Trophoblast cell (in vitro differentiated cells and primary cell): ENCODE measurements around the gene KIF26A.
A peak's percentile ranks its signal among the peaks of the same experiment; 100 is the strongest.

ENCODE experiments used
- DNase-seq, 2 donors: peaks; one replicate each; pipeline ENCODE4 v3.0.0-alpha.2; 2016
- H2AFZ ChIP-seq: 2 replicates; pipeline ENCODE4 v1.6.1; 2013; ENCODE audit warnings: low read length, moderate library complexity, mild to moderate bottlenecking; ENCODE audit not compliant: insufficient read depth, poor library complexity
- H2AK5ac ChIP-seq: 2 replicates; pipeline ENCODE4 v1.6.1; 2013; ENCODE audit warnings: mild to moderate bottlenecking, low read length
- H2BK120ac ChIP-seq: 2 replicates; pipeline ENCODE4 v1.6.1; 2013; ENCODE audit warnings: low read length, mild to moderate bottlenecking, moderate library complexity; ENCODE audit not compliant: insufficient read depth, poor library complexity
- H2BK12ac ChIP-seq: 2 replicates; pipeline ENCODE4 v1.6.1; 2013; ENCODE audit warnings: mild to moderate bottlenecking, low read length, moderate library complexity
- H2BK5ac ChIP-seq: 2 replicates; pipeline ENCODE4 v1.6.1; 2013; ENCODE audit warnings: low read length, low read depth, moderate library complexity, mild to moderate bottlenecking; ENCODE audit not compliant: poor library complexity
- H3K14ac ChIP-seq: 2 replicates; pipeline ENCODE4 v1.6.1; 2013; ENCODE audit warnings: mild to moderate bottlenecking, low read length
- H3K18ac ChIP-seq: 2 replicates; pipeline ENCODE4 v1.6.1; 2013; ENCODE audit warnings: mild to moderate bottlenecking, low read length
- H3K23ac ChIP-seq: 2 replicates; pipeline ENCODE4 v1.6.1; 2013; ENCODE audit warnings: low read length
- H3K27ac ChIP-seq: 2 replicates; pipeline ENCODE4 v1.5.1; 2013; ENCODE audit warnings: low read depth, mild to moderate bottlenecking, inconsistent platforms, low read length, moderate library complexity
- H3K27me3 ChIP-seq: 2 replicates; pipeline ENCODE4 v1.6.1; 2013; ENCODE audit warnings: inconsistent platforms, mild to moderate bottlenecking, low read length, moderate library complexity; ENCODE audit not compliant: insufficient read depth
- H3K36me3 ChIP-seq, 2 experiments: 1 replicate in 1 of 2; 2 replicates in 1 of 2; pipeline ENCODE4 v1.6.1; 2013; ENCODE audit warnings: low read length in 2 of 2, mild to moderate bottlenecking in 2 of 2, moderate library complexity in 1 of 2; ENCODE audit not compliant: insufficient read depth in 2 of 2, control insufficient read depth in 1 of 2
- H3K4ac ChIP-seq: 2 replicates; pipeline ENCODE4 v1.6.1; 2013; ENCODE audit warnings: low read depth, mild to moderate bottlenecking, low read length, moderate library complexity
- H3K4me1 ChIP-seq, 2 experiments: 1 replicate in 1 of 2; 2 replicates in 1 of 2; pipeline ENCODE4 v1.6.1; 2013; ENCODE audit warnings: low read length in 2 of 2, mild to moderate bottlenecking in 2 of 2, moderate library complexity in 1 of 2; ENCODE audit not compliant: insufficient read depth in 2 of 2, control insufficient read depth in 1 of 2
- H3K4me2 ChIP-seq: 2 replicates; pipeline ENCODE4 v1.6.1; 2013; ENCODE audit warnings: inconsistent platforms, mild to moderate bottlenecking, low read length, moderate library complexity
- H3K4me3 ChIP-seq: 2 replicates; pipeline ENCODE4 v1.5.1; 2013; ENCODE audit warnings: mild to moderate bottlenecking, low read depth, low read length, inconsistent platforms
- H3K79me1 ChIP-seq: one replicate; pipeline ENCODE4 v1.6.1; 2013; ENCODE audit warnings: low read length
- H3K79me2 ChIP-seq: 2 replicates; pipeline ENCODE4 v1.6.1; 2013; ENCODE audit warnings: low read length, mild to moderate bottlenecking; ENCODE audit not compliant: control insufficient read depth, insufficient read depth, poor library complexity
- H3K9ac ChIP-seq: 2 replicates; pipeline ENCODE4 v1.6.1; 2013; ENCODE audit warnings: mild to moderate bottlenecking, low read length
- H3K9me3 ChIP-seq: 2 replicates; pipeline ENCODE4 v1.6.1; 2013; ENCODE audit warnings: low read depth, mild to moderate bottlenecking, control low read depth, inconsistent platforms, low read length; ENCODE audit not compliant: insufficient read depth
- H4K12ac ChIP-seq: 2 replicates; pipeline ENCODE4 v1.6.1; 2013; ENCODE audit warnings: low read depth, mild to moderate bottlenecking, low read length, moderate library complexity
- H4K8ac ChIP-seq: 2 replicates; pipeline ENCODE4 v1.6.1; 2013; ENCODE audit warnings: low read depth, mild to moderate bottlenecking, low read length, moderate library complexity
- H4K91ac ChIP-seq: one replicate; pipeline ENCODE4 v1.6.1; 2013; ENCODE audit warnings: low read depth, mild to moderate bottlenecking, low read length, moderate library complexity
- WGBS: extraction: QIAGEN DNeasy Blood & Tissue Kit; methylation state at CpG from one replicate; pipeline ENCODE4 v1.1.7; 2013; ENCODE audit warnings: missing lambda C conversion rate; ENCODE audit not compliant: insufficient read length, insufficient coverage; ENCODE audit errors: extremely low coverage; 5-methylcytosine and 5-hydroxymethylcytosine counted together

KIF26A gene

GRCh38 chr14:104171029-104171697 lies 32.8 kb downstream of the KIF26A start:
- Histone ChIP-seq H3K4me1 (peaks cover 14 to 16% of the 10 kb centered on the region in 2 experiments), H3K36me3 (peaks cover 0 to 3% of the 10 kb centered on the region in 2 experiments)
- WGBS: no CpG with 5 or more reads among the region's 28 CpGs

GRCh38 chr14:104171895-104172294 lies 33.5 kb downstream of the KIF26A start:
- no CpG with 5 or more reads among the region's 33 CpGs for WGBS
- no peak overlapping the region for H3K4ac ChIP-seq
- H3K27me3 ChIP-seq: no peaks in the 10 kb centered on the region
- H3K9ac ChIP-seq: no peak overlapping the region
- H3K4me3 ChIP-seq: no peak overlapping the region
- no peak overlapping the region for H4K8ac ChIP-seq
- no peak overlapping the region for H3K18ac ChIP-seq
- DNase-seq: peak in 1 of 2 donors; percentile 15
- no peak overlapping the region for H3K27ac ChIP-seq
- peaks cover 2% of the 10 kb centered on the region for H3K9me3 ChIP-seq
- H3K79me2 ChIP-seq: no peaks in the 10 kb centered on the region
- H2BK5ac ChIP-seq: no peak overlapping the region
- no peak overlapping the region for H3K23ac ChIP-seq
- no peak overlapping the region for H2BK12ac ChIP-seq
- H3K36me3 ChIP-seq: peaks cover 0 to 4% of the 10 kb centered on the region in 2 experiments
- H3K4me2 ChIP-seq: no peak overlapping the region
- peaks cover 14 to 16% of the 10 kb centered on the region in 2 experiments for H3K4me1 ChIP-seq
- H4K91ac ChIP-seq: peak overlapping the region; percentile 17
- H3K79me1 ChIP-seq: peaks cover 6% of the 10 kb centered on the region
- no peak overlapping the region for H3K14ac ChIP-seq
- no peak overlapping the region for H2AK5ac ChIP-seq
- no peak overlapping the region for H2AFZ ChIP-seq
- no peak overlapping the region for H2BK120ac ChIP-seq
- H4K12ac ChIP-seq: no peak overlapping the region

More at GRCh38 chr14:104171029-104171697, 32.8 kb downstream of the KIF26A start:
- peaks cover 6% of the 10 kb centered on the region for H3K79me1 ChIP-seq
- H3K4me3 ChIP-seq: no peak overlapping the region
- H3K9me3 ChIP-seq: peaks cover 2% of the 10 kb centered on the region
- no peak overlapping the region for H2BK120ac ChIP-seq
- no peaks in the 10 kb centered on the region for H3K27me3 ChIP-seq
- peak overlapping the region; percentile 23 for H2AK5ac ChIP-seq
- no peak overlapping the region for H3K4ac ChIP-seq
- peak overlapping the region; percentile 6 for H4K12ac ChIP-seq
- H2BK5ac ChIP-seq: no peak overlapping the region
- H3K14ac ChIP-seq: peak overlapping the region; percentile 26
- H2BK12ac ChIP-seq: no peak overlapping the region
- peak; percentile 65 to 67 for DNase-seq
- H3K23ac ChIP-seq: no peak overlapping the region
- H4K8ac ChIP-seq: no peak overlapping the region
- H3K4me2 ChIP-seq: peak overlapping the region; percentile 43
- peak overlapping the region; percentile 42 for H3K18ac ChIP-seq
- no peak overlapping the region for H3K9ac ChIP-seq
- no peak overlapping the region for H3K27ac ChIP-seq
- peak overlapping the region; percentile 25 for H4K91ac ChIP-seq
- H3K79me2 ChIP-seq: no peaks in the 10 kb centered on the region
- H2AFZ ChIP-seq: no peak overlapping the region

GRCh38 chr14:104172349-104172748 lies 34.0 kb downstream of the KIF26A start:
- Histone ChIP-seq H3K27ac (no peak overlapping the region), H3K36me3 (peaks cover 0 to 5% of the 10 kb centered on the region in 2 experiments), H3K9ac (no peak overlapping the region), H3K27me3 (no peaks in the 10 kb centered on the region), H4K91ac (no peak overlapping the region), H2AFZ (no peak overlapping the region), H3K14ac (no peak overlapping the region), H3K23ac (no peak overlapping the region), H3K9me3 (peaks cover 3% of the 10 kb centered on the region), H2BK120ac (no peak overlapping the region), H2BK5ac (no peak overlapping the region), H3K4me2 (no peak overlapping the region), H2BK12ac (no peak overlapping the region), H3K18ac (no peak overlapping the region), H4K12ac (no peak overlapping the region), H3K4ac (no peak overlapping the region), H2AK5ac (no peak overlapping the region), H3K4me3 (no peak overlapping the region), H3K4me1 (peaks cover 14 to 16% of the 10 kb centered on the region in 2 experiments), H4K8ac (no peak overlapping the region), H3K79me2 (no peaks in the 10 kb centered on the region), H3K79me1 (peaks cover 6% of the 10 kb centered on the region)
- no CpG with 5 or more reads among the region's 13 CpGs for WGBS
- DNase-seq: no peak

- Histone ChIP-seq H4K8ac (no peak overlapping the region), H3K18ac (no peak overlapping the region), H3K36me3 (peaks cover 0 to 5% of the 10 kb centered on the region in 2 experiments), H2AFZ (no peak overlapping the region), H3K4ac (no peak overlapping the region), H3K23ac (no peak overlapping the region), H3K4me3 (no peak overlapping the region), H3K4me2 (no peak overlapping the region), H2BK12ac (no peak overlapping the region), H3K14ac (no peak overlapping the region), H4K12ac (no peak overlapping the region), H4K91ac (no peak overlapping the region), H3K27me3 (no peaks in the 10 kb centered on the region), H3K4me1 (peaks cover 14 to 16% of the 10 kb centered on the region in 2 experiments), H3K79me2 (no peaks in the 10 kb centered on the region), H2BK120ac (no peak overlapping the region), H2AK5ac (peak overlapping the region; percentile 38), H3K9me3 (peaks cover 3% of the 10 kb centered on the region), H3K27ac (no peak overlapping the region), H3K79me1 (peaks cover 6% of the 10 kb centered on the region), H3K9ac (no peak overlapping the region), H2BK5ac (no peak overlapping the region)
- WGBS: no CpG with 5 or more reads among the region's 27 CpGs
- no peak for DNase-seq
Observed at GRCh38 chr14:104172880-104173279, 34.5 kb downstream of the KIF26A start.
